Kidney (tissue), 14 donors: ENCODE measurements around the gene HOMER2. TPM values are rescaled to one million over a fixed set of nuclear protein-coding genes. Genes with fewer than 3 reads are reported as not detected.

Experiments used
- DNase-seq, 5 donors: peaks; one replicate each; pipeline ENCODE4 v3.0.0-alpha.2; 2013 to 2020
- FAIRE-seq: peaks from 2 replicates; lab custom pipeline; 2012; peaks lifted over from hg19 to GRCh38; lab: Jason Lieb, UNC
- H3K27ac ChIP-seq, 2 donors: one replicate each; pipeline ENCODE4 v1.7.0; 2013; ENCODE audit warnings: low read depth in 2 of 2, low read length in 2 of 2, inconsistent platforms in 1 of 2
- H3K27me3 ChIP-seq: one replicate; pipeline ENCODE4 v1.7.1; 2013; ENCODE audit warnings: low read length, inconsistent platforms; ENCODE audit not compliant: control insufficient read depth, insufficient read depth
- H3K36me3 ChIP-seq, 3 donors: one replicate each; pipeline versions ENCODE4 v1.7.0 to v1.7.1; 2013; ENCODE audit warnings: low read length in 3 of 3, control low read depth in 1 of 3, inconsistent platforms in 1 of 3; ENCODE audit not compliant: insufficient read depth in 3 of 3, control insufficient read depth in 2 of 3
- H3K4me1 ChIP-seq, 3 donors: one replicate each; pipeline versions ENCODE4 v1.7.0 to v1.7.1; 2013; ENCODE audit warnings: low read length in 3 of 3, inconsistent platforms in 1 of 3, low read depth in 1 of 3; ENCODE audit not compliant: control insufficient read depth in 2 of 3, insufficient read depth in 2 of 3
- H3K4me3 ChIP-seq, 3 donors: one replicate each; pipeline versions ENCODE4 v1.7.0 to v1.8.1; 2013; ENCODE audit warnings: low read length in 3 of 3, control low read depth in 1 of 3, inconsistent platforms in 1 of 3
- H3K9ac ChIP-seq, 3 donors: one replicate each; pipeline versions ENCODE4 v1.7.0 to v1.7.1; 2013; ENCODE audit warnings: low read length in 3 of 3, control low read depth in 1 of 3, inconsistent platforms in 1 of 3
- H3K9me3 ChIP-seq, 3 donors: one replicate each; pipeline versions ENCODE4 v1.7.0 to v1.7.1; 2013; ENCODE audit warnings: low read length in 3 of 3, control low read depth in 1 of 3, inconsistent platforms in 1 of 3; ENCODE audit not compliant: control insufficient read depth in 2 of 3, insufficient read depth in 1 of 3
- intact Hi-C: fragments of 100-400 bp; cut with DNase I; formaldehyde crosslinking; loops from one replicate; pipeline ENCODE4 v1.11.1; 2022
- polyA plus RNA-seq: library from polyadenylated mRNA; stranded (reverse); fragments of 350-450 nt; fragmentation: Illumina TruSeq; extraction: RNeasy Lipid Tissue Mini Kit (QIAGEN cat#74804); gene quantifications from one replicate; pipeline ENCODE4 v1.2.3, GENCODE V29; 2014; ENCODE audit warnings: low read depth, low replicate concordance; ENCODE audit not compliant: insufficient read depth
- total RNA-seq: library from RNA; stranded (reverse); fragmentation: NEBNext Ultra II Directional; extraction: Animal tissue kit (Norgen Biotek cat#: 25700); gene quantifications from one replicate; pipeline ENCODE4 v1.2.1, GENCODE V29; 2021
- TF ChIP-seq, protein P1 (sequence below): IDR thresholded peaks from 3 replicates; pipeline ENCODE4 v1.5.1; 2012; ENCODE audit warnings: mild to moderate bottlenecking, moderate library complexity, borderline replicate concordance; ENCODE audit not compliant: insufficient read depth; ENCODE audit errors: extremely low read depth
- donor health status: control.
- donor health status: control.
- donor health status: control.
- donor health status: control.
- donor health status: control.
- donor health status: DM: yes; HTN: yes; CAD: no.
- donor health status: Normal renal cell carcinoma (clear cell type).

Gene HOMER2
- total and polyA plus RNA-seq, 2 donors from 2014 or later: 4.6 to 35.8 TPM

DNA sequence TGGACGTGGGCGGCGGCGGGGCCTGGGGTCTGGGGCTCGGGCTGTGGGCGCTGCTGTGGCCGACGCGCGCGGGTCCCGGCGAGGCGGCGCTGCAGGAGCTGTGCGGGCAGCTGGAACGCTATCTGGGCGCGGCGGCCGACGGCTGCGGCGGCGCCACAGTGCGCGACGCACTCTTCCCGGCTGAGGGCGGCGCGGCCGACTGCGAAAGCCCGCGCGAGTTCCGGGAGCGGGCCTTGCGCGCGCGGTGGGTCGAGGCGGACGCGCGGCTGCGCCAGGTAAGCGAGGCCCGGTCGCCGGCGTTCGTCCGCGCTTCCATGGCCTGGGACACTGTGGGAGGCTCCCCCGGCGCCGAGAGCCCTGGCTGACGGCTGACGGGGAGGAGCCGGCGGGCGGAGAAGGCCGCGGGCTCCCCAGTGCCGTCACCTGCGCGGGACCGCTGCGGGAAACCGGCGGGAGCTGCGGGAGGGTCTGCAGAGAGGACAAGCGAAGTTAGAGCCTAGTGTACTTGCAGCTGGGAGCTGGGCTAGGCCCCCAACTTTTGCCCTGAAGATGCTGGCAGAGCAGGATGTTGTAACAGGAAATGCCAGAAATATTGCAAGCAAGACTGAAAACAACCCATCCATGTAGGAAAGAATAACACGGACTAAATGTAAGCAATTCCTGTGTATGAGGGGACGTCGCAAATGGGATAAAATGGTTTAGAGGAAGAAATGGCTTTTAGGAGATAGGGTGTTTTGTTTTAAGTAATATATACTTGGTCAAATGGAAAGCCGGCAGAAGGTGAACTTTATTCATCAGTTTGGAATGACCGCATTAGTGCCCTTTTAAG lies 142.2 kb downstream of the HOMER2 start:
- Histone ChIP-seq H3K4me3 (peak overlapping the region; percentile 92 to 94 (median 93)), H3K36me3 (peaks cover 0 to 8% (median 5%) of the 10 kb centered on the region in 3 donors), H3K27ac (peak overlapping the region; percentile 97 to 100), H3K27me3 (no peaks in the 10 kb centered on the region), H3K9me3 (no peaks in the 10 kb centered on the region), H3K4me1 (peaks cover 0 to 13% (median 0%) of the 10 kb centered on the region in 3 donors), H3K9ac (peak overlapping the region; percentile 85 to 90 (median 86))
- TF ChIP-seq, protein P1, sequence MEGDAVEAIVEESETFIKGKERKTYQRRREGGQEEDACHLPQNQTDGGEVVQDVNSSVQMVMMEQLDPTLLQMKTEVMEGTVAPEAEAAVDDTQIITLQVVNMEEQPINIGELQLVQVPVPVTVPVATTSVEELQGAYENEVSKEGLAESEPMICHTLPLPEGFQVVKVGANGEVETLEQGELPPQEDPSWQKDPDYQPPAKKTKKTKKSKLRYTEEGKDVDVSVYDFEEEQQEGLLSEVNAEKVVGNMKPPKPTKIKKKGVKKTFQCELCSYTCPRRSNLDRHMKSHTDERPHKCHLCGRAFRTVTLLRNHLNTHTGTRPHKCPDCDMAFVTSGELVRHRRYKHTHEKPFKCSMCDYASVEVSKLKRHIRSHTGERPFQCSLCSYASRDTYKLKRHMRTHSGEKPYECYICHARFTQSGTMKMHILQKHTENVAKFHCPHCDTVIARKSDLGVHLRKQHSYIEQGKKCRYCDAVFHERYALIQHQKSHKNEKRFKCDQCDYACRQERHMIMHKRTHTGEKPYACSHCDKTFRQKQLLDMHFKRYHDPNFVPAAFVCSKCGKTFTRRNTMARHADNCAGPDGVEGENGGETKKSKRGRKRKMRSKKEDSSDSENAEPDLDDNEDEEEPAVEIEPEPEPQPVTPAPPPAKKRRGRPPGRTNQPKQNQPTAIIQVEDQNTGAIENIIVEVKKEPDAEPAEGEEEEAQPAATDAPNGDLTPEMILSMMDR: no peak
- DNase-seq (peak; percentile 48 to 82 (median 68)), FAIRE-seq (no peak)
- intact Hi-C loops: no loop called here

DNA sequence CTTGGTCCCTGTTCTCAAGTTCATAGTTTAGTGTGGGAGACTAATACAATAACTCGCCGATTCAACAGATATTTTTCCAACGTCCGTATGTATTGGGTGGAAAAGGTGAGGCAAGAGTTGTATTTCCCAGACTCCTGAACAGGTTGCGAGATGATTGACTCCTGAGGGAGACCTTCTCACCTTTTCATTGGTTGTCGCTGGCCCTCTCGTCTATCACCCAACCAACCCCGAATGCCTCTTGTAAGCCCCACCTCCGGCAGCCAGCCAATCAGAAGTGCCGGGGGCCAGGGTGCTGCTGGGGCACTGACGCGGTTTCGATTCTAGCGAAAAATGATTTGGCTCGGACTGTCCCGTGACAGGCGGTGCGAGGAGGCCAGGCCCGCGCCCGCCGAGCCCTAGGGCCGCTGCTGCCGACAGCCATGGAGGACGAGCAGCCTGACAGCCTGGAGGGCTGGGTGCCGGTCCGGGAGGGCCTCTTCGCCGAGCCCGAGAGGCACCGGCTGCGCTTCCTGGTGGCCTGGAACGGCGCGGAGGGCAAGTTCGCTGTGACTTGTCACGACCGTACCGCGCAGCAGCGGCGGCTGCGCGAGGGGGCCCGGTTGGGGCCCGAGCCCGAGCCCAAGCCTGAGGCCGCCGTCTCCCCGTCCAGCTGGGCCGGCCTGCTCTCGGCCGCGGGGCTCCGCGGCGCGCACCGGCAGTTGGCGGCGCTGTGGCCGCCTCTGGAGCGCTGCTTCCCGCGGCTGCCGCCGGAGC lies 143.0 kb downstream of the HOMER2 start, which contains the start of gene WHAMM:
TSS of gene WHAMM (plus strand) at position 321 of the 753 bp plus-strand sequence. CDS start at position 420, 99 bp downstream.
- H3K4me3 ChIP-seq: peak within 1 kb of the TSS; percentile 92 to 94 (median 93)
- peaks cover 0 to 13% (median 0%) of the 10 kb centered on the region in 3 donors for H3K4me1 ChIP-seq
- DNase-seq (peak; percentile 97 to 99 (median 99)), FAIRE-seq (peak; percentile 95)
- no peaks in the 10 kb centered on the region for H3K9me3 ChIP-seq
- TF ChIP-seq, protein P1: peak; percentile 2
- H3K27ac ChIP-seq: peak within 1 kb of the TSS; percentile 97 to 100
- peak within 1 kb of the TSS; percentile 85 to 93 (median 90) for H3K9ac ChIP-seq
- intact Hi-C loops: no loop called here
- H3K27me3 ChIP-seq: no peaks in the 10 kb centered on the region
- peaks cover 0 to 6% (median 5%) of the 10 kb centered on the region in 3 donors for H3K36me3 ChIP-seq

- intact Hi-C loops: no loop called here
- Histone ChIP-seq H3K4me1 (peaks cover 0 to 13% (median 0%) of the 10 kb centered on the region in 3 donors), H3K9ac (peak overlapping the region in 1 of 3 donors; percentile 93)
Measured at GRCh38 chr15:82808634-82809041, 143.9 kb downstream of the HOMER2 start.

More at GRCh38 chr15:82808634-82809041, 143.9 kb downstream of the HOMER2 start:
- Histone ChIP-seq H3K9me3 (no peaks in the 10 kb centered on the region), H3K4me3 (peak overlapping the region in 1 of 3 donors; percentile 93), H3K36me3 (no peaks in the 10 kb centered on the region), H3K27me3 (no peaks in the 10 kb centered on the region), H3K27ac (peak overlapping the region in 1 of 2 donors; percentile 100)
- TF ChIP-seq, protein P1: no peak
- FAIRE-seq: no peak
- DNase-seq: no peak
